Breast epithelium (tissue), 4 donors: ENCODE results near the gene STX8. TPM values are rescaled to one million over a fixed set of nuclear protein-coding genes. Genes with fewer than 3 reads are reported as not detected.

ENCODE experiments used
- DNase-seq, 2 donors: peaks; one replicate each; pipeline ENCODE4 v3.0.0-alpha.2; 2019; ENCODE audit warnings: low spot score in 2 of 2
- H3K27ac ChIP-seq, 2 donors: fragments of 200-600 bp; sonication (generic) in 1 of 2; one replicate each; pipeline ENCODE4 v1.5.1; 2016 to 2019; ENCODE audit warnings: mild to moderate bottlenecking in 1 of 2
- H3K27me3 ChIP-seq, 2 donors: fragments of 200-600 bp; sonication (generic) in 1 of 2; one replicate each; pipeline versions ENCODE4 v1.5.1 to v1.6.0; 2017 to 2019; ENCODE audit warnings: control low read depth in 1 of 2, mild to moderate bottlenecking in 1 of 2
- H3K36me3 ChIP-seq: fragments of 200-600 bp; one replicate; pipeline ENCODE4 v1.5.1; 2019
- H3K4me1 ChIP-seq, 2 donors: fragments of 200-600 bp; sonication (generic); one replicate each; pipeline ENCODE4 v1.5.1; 2016 to 2019; ENCODE audit warnings: control low read depth in 1 of 2
- H3K4me3 ChIP-seq, 3 donors: fragments of 200-600 bp; sonication (generic); 1 replicate in 2 of 3; 2 replicates in 1 of 3; pipeline ENCODE4 v1.5.1; 2016 to 2019; ENCODE audit warnings: mild to moderate bottlenecking in 3 of 3, moderate library complexity in 2 of 3
- H3K9me3 ChIP-seq, 2 donors: fragments of 200-600 bp; sonication (generic) in 1 of 2; one replicate each; pipeline ENCODE4 v1.5.1; 2016 to 2019; ENCODE audit warnings: control low read depth in 1 of 2
- CTCF ChIP-seq, 3 donors: fragments of 450-650 bp; IDR thresholded peaks; one replicate each; pipeline ENCODE4 v1.5.1; 2016 to 2017; ENCODE audit warnings: antibody characterized with exemption in 3 of 3, mild to moderate bottlenecking in 3 of 3, moderate library complexity in 3 of 3
- POLR2A ChIP-seq: fragments of 450-650 bp; IDR thresholded peaks from one replicate; pipeline ENCODE4 v1.6.1; 2016; ENCODE audit warnings: antibody characterized with exemption, mild to moderate bottlenecking, moderate library complexity
- POLR2AphosphoS5 ChIP-seq, 3 donors: sonication (generic); formaldehyde crosslinking; IDR thresholded peaks; one replicate each; pipeline ENCODE4 v1.6.1; 2017; ENCODE audit warnings: antibody characterized with exemption in 3 of 3
- intact Hi-C: fragments of 100-400 bp; cut with DNase I; formaldehyde crosslinking; loops from one replicate; pipeline ENCODE4 v1.15.1; 2023; ENCODE audit warnings: low total_unique reads
- total RNA-seq, 3 donors: library from RNA; depleted of rRNA; stranded (reverse); fragments of >200 nt; gene quantifications; one replicate each; pipeline ENCODE4 v1.1.0, GENCODE V29; 2016

Gene STX8
- total RNA-seq, 3 donors from 2014 or later, result 54.1 to 101 (median 60.4) TPM

- H3K4me3 ChIP-seq, result no peak overlapping the region
- H3K9me3 ChIP-seq, result no peaks in the 10 kb centered on the region
- no peak overlapping the region for H3K27ac ChIP-seq
- intact Hi-C loops, result no loop called here
- H3K27me3 ChIP-seq, result no peaks in the 10 kb centered on the region
- no peaks in the 10 kb centered on the region for H3K4me1 ChIP-seq
- no peak for DNase-seq
- no peak for TF ChIP-seq POLR2AphosphoS5 (IDR thresholded peaks at IDR 0.05)
- no peak for TF ChIP-seq POLR2A
- no peak for TF ChIP-seq CTCF (IDR thresholded peaks at IDR 0.05)
- no peaks in the 10 kb centered on the region for H3K36me3 ChIP-seq
Measured at GRCh38 chr17:9224485-9224884, 351.1 kb downstream of the STX8 start.

DNA sequence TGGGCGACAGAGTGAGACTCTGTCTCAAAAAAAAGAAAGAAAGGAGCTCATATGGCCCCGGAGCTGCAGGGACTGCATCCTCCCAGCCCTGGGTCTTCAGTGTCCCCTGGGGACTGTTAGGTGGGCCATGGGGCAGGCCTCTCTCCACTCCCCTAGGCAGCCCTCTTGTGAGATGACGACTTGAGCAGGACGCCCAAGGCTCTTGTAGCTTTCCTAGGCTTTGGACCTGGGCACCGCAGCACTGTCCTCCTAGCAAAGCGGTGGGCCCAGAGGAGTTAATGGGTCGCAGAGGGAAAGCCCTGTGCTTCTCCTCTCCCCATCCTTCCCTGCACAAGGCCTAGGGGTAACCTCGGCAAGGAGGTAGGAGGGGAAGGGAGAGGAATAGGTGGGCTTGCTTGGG is 352.1 kb downstream of the STX8 start:
- intact Hi-C loops, result no loop called here
- Histone ChIP-seq H3K27me3 (no peaks in the 10 kb centered on the region), H3K27ac (no peak overlapping the region), H3K4me3 (no peak overlapping the region), H3K9me3 (no peaks in the 10 kb centered on the region), H3K36me3 (no peaks in the 10 kb centered on the region), H3K4me1 (no peaks in the 10 kb centered on the region)
- TF ChIP-seq POLR2A (no peak), CTCF (IDR thresholded peaks at IDR 0.05) (no peak)
- DNase-seq, result no peak

DNA sequence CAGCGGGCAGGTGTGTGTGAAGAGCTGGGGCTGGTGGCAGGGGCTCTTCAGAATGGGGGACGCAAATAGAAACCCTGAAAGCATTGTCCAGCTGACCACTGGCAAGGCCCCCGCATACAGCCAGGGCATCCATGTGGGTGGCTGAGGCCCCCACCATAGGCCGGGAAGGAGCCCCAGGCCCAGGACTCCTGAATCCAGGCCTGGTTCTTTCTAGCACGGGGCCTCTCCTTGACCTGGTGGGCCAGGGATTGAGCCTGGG is 353.8 kb downstream of the STX8 start:
- no peaks in the 10 kb centered on the region for H3K4me1 ChIP-seq
- DNase-seq, result no peak
- H3K27me3 ChIP-seq, result no peaks in the 10 kb centered on the region
- intact Hi-C loops, result loop anchor here (1.0 kb wide), 1 partner anchor 23 kb away; no protein-coding TSS in a partner anchor
- H3K36me3 ChIP-seq, result no peaks in the 10 kb centered on the region
- no peak for TF ChIP-seq POLR2A
- TF ChIP-seq CTCF (IDR thresholded peaks at IDR 0.05), result no peak
- TF ChIP-seq POLR2AphosphoS5 (IDR thresholded peaks at IDR 0.05), result no peak
- H3K4me3 ChIP-seq, result no peak overlapping the region
- H3K27ac ChIP-seq, result no peak overlapping the region
- no peaks in the 10 kb centered on the region for H3K9me3 ChIP-seq

DNA sequence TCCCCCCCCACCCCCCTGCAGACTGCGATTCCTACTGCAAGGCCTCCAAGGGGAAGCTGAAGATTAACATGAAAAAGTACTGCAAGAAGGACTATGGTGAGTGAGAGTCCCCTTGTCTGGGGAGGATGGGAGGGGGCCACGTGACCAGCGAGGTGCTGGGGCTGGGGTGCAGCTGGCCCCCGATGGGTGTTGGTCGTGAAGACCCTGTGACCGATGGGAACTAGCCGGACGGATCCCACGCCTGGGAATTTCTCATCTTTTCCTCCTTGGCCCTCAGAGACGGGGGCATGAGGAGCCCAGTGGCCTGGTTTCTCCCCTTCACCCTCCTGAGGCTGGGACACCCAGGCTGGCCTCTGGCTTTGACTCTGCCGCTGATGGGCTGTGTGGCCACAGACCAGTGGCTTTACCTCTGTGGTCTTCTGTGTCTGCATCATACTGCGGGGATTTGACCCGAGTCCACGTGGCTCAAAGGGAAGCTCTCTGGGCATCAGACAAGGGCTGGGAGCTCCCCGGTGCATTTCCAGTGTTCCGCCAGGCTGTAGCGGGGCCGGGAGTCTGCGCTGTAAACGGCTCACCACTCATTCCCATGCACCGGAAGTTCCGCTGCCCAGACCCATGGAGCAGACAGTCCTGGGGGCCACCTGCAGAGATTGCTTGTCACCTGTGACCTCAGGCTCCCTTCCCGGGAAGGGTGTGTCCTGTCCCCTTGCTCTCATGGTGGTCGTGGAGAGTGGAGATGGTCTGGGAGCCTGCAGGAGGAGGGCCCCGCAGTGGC is 354.3 kb downstream of the STX8 start:
- H3K4me1 ChIP-seq, result no peaks in the 10 kb centered on the region
- peaks cover 0 to 3% of the 10 kb centered on the region in 2 donors for H3K9me3 ChIP-seq
- no peak for TF ChIP-seq POLR2AphosphoS5 (IDR thresholded peaks at IDR 0.05)
- TF ChIP-seq CTCF (IDR thresholded peaks at IDR 0.05), result no peak
- TF ChIP-seq POLR2A, result no peak
- H3K36me3 ChIP-seq, result no peaks in the 10 kb centered on the region
- no peaks in the 10 kb centered on the region for H3K27me3 ChIP-seq
- no peak overlapping the region for H3K4me3 ChIP-seq
- H3K27ac ChIP-seq, result no peak overlapping the region
- intact Hi-C loops, result no loop called here
- DNase-seq, result no peak

DNA sequence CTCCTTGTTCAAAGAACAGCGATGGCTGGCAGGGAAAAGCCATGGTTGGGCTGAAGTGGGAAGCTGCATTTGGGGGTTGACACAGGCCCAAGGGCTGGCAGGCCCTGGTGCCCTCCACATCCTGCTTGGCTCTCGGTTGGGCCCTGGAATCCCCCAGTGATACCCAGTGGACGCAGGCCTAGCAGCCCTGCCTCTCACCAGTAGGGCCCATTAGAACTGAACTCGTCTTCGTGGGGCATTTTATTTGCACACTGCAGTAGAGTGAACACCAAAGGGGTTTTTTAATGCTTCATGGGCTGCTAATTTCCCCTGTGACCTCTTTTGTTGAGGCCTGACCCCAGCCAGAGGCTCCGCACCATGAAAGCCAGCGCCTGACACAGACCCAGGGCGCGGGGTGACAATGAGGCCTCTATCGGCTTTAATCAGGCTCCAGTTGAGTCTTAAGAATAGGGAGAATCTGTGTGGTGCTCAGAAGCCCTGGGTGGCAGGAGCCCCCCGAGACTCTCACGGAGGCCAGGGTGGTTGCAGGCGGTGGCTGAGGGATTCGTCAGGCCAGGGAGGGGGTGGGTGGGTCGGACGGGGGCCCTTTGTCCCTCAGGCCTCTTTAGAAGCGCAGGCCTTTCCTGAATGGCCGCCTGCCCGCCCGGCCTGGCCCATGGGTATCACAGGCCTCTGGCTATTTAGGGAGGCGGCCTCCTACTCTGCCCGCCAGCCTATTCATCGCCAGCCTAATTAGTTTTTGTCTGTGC is 355.0 kb downstream of the STX8 start:
- intact Hi-C loops, result no loop called here
- no peaks in the 10 kb centered on the region for H3K36me3 ChIP-seq
- H3K27ac ChIP-seq, result no peak overlapping the region
- TF ChIP-seq POLR2AphosphoS5 (IDR thresholded peaks at IDR 0.05) (no peak), POLR2A (no peak), CTCF (IDR thresholded peaks at IDR 0.05) (no peak)
- no peak for DNase-seq
- H3K4me3 ChIP-seq, result no peak overlapping the region
- no peaks in the 10 kb centered on the region for H3K4me1 ChIP-seq
- no peaks in the 10 kb centered on the region for H3K27me3 ChIP-seq
- peaks cover 0 to 11% of the 10 kb centered on the region in 2 donors for H3K9me3 ChIP-seq
